K562 (cell line): ENCODE measurements around the gene SC5D.

ENCODE experiments used
- CHD2 ChIP-seq: IDR thresholded peaks from 2 replicates; pipeline ENCODE4 v1.6.1; 2011; ENCODE audit warnings: low read depth, low read length
- CREB1 ChIP-seq, 2 experiments: sonication (generic) in 1 of 2; formaldehyde crosslinking in 1 of 2; IDR thresholded peaks; 2 replicates each; pipeline versions ENCODE4 v1.6.1 to v1.8.0; 2012 to 2022; ENCODE audit warnings: inconsistent platforms in 1 of 2, mild to moderate bottlenecking in 1 of 2, missing genetic modification reagents in 1 of 2, moderate library complexity in 1 of 2
- RNF2 ChIP-seq: sonication (generic); IDR thresholded peaks from 2 replicates; pipeline ENCODE4 v1.6.1; 2016
- ZNF3 ChIP-seq: fragments of 250-450 bp; sonication (Bioruptor Pico); IDR thresholded peaks from 2 replicates; pipeline ENCODE4 v1.5.0; 2021; ENCODE audit warnings: mild to moderate bottlenecking, moderate library complexity
- TF ChIP-seq, protein P1 (sequence below), 3 experiments: IDR thresholded peaks in 2 of 3; conservative IDR thresholded peaks in 1 of 3; 2 replicates each; pipeline ENCODE4 v1.5.1; 2011 to 2012; ENCODE audit warnings: low read length in 3 of 3, mild to moderate bottlenecking in 3 of 3, control low read depth in 2 of 3, improper control_type of control experiment in 1 of 3, inconsistent platforms in 1 of 3, low read depth in 1 of 3, mixed read lengths in 1 of 3, moderate library complexity in 1 of 3; ENCODE audit not compliant: insufficient read depth in 2 of 3
- TF ChIP-seq, protein P2 (sequence below): fragments of 450-650 bp; IDR thresholded peaks from 2 replicates; pipeline ENCODE4 v1.7.1; 2018; ENCODE audit warnings: mild to moderate bottlenecking, low read depth; ENCODE audit not compliant: partially characterized antibody
- TF ChIP-seq, protein P3 (sequence below): IDR thresholded peaks from 2 replicates; pipeline ENCODE4 v1.6.1; 2016; ENCODE audit warnings: missing genetic modification characterization, missing compliant biosample characterization

DNA sequence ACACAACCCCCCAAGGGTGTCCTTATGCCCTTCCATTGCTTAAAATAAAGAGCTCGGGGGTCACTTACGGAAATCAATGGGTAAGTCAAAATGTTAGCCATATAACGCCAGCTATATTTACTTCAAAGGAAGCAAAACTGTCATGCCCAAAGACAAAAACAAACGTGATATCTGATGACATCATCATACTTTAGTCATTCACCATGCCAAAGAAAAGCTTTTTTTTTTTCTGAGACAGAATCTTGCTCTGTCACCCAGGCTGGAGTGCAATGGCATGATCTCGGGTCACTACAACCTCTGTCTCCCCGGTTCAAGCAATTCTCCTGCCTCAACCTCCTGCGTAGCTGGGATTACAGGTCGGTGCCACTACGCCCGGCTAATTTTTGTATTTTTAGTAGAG lies 47.7 kb upstream of the SC5D start:
- TF ChIP-seq, protein P1, sequence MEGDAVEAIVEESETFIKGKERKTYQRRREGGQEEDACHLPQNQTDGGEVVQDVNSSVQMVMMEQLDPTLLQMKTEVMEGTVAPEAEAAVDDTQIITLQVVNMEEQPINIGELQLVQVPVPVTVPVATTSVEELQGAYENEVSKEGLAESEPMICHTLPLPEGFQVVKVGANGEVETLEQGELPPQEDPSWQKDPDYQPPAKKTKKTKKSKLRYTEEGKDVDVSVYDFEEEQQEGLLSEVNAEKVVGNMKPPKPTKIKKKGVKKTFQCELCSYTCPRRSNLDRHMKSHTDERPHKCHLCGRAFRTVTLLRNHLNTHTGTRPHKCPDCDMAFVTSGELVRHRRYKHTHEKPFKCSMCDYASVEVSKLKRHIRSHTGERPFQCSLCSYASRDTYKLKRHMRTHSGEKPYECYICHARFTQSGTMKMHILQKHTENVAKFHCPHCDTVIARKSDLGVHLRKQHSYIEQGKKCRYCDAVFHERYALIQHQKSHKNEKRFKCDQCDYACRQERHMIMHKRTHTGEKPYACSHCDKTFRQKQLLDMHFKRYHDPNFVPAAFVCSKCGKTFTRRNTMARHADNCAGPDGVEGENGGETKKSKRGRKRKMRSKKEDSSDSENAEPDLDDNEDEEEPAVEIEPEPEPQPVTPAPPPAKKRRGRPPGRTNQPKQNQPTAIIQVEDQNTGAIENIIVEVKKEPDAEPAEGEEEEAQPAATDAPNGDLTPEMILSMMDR (IDR thresholded peaks at IDR 0.05 in 2 of 3, conservative IDR thresholded peaks at IDR 0.05 in 1 of 3; ENCODE audit: insufficient read depth in 2 of 3, low read depth in 1 of 3, low read length in 3 of 3) = no peak
- TF ChIP-seq ZNF3 (CRISPR knock-in tag) = no peak
- TF ChIP-seq, protein P2, sequence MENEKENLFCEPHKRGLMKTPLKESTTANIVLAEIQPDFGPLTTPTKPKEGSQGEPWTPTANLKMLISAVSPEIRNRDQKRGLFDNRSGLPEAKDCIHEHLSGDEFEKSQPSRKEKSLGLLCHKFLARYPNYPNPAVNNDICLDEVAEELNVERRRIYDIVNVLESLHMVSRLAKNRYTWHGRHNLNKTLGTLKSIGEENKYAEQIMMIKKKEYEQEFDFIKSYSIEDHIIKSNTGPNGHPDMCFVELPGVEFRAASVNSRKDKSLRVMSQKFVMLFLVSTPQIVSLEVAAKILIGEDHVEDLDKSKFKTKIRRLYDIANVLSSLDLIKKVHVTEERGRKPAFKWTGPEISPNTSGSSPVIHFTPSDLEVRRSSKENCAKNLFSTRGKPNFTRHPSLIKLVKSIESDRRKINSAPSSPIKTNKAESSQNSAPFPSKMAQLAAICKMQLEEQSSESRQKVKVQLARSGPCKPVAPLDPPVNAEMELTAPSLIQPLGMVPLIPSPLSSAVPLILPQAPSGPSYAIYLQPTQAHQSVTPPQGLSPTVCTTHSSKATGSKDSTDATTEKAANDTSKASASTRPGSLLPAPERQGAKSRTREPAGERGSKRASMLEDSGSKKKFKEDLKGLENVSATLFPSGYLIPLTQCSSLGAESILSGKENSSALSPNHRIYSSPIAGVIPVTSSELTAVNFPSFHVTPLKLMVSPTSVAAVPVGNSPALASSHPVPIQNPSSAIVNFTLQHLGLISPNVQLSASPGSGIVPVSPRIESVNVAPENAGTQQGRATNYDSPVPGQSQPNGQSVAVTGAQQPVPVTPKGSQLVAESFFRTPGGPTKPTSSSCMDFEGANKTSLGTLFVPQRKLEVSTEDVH = no peak
- TF ChIP-seq CHD2 = no peak
- no peak for TF ChIP-seq RNF2
- TF ChIP-seq, protein P3, sequence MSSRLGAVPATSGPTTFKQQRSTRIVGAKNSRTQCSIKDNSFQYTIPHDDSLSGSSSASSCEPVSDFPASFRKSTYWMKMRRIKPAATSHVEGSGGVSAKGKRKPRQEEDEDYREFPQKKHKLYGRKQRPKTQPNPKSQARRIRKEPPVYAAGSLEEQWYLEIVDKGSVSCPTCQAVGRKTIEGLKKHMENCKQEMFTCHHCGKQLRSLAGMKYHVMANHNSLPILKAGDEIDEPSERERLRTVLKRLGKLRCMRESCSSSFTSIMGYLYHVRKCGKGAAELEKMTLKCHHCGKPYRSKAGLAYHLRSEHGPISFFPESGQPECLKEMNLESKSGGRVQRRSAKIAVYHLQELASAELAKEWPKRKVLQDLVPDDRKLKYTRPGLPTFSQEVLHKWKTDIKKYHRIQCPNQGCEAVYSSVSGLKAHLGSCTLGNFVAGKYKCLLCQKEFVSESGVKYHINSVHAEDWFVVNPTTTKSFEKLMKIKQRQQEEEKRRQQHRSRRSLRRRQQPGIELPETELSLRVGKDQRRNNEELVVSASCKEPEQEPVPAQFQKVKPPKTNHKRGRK (tag) = no peak
- no peak for TF ChIP-seq CREB1 (IDR thresholded peaks at IDR 0.05)
- TF ChIP-seq CREB1 (CRISPR knock-in tag; IDR thresholded peaks at IDR 0.05) = no peak
